ENCODE measurements around the gene CHCHD3.

DNA sequence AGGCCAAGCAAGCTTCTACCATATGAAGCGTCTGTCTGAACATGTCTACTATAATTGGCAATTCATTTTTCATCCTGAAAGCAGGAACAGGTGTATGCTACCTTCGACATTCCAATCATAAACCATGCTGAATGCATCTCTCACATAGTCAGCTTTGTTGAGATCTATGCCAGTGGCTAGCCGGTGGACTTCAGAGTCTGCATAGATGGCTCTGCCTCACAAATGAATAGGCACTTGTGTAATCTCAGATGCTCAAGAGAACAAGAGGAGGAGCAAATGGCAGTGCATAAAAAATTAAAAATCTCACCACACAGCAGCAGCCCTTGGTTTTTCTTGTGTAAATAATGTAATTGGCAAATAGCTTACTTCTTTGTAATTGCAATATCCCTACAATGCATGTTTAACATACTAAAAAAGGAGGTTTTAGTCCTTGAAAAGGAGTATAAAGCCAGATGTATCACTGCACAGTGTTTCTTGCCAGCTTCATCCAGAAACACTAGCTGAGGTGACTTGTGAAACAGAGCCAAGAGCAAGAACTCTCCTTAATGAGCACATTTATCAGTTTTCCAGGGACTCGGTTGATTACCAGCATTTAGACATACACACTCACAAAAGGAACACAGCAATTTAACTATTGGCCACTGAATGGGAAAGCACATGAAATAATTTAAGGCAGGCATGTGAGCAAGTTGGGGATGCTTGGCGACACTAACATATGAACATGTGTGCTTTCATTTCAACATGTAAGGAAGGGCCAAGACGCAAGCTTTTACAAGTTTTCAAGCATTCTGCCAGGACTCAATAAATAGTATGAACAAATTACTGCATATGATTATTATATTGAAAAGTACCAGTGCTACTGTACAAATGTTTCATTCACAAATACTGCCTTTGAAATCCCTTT is 255.7 kb downstream of the CHCHD3 start:
- no peak for TF ChIP-seq SUZ12 (IDR thresholded peaks at IDR 0.05; ENCODE audit: extremely low read depth, insufficient read depth, insufficient read length)
- TF ChIP-seq ZNF274 (IDR thresholded peaks at IDR 0.05; ENCODE audit: low read depth, low read length), result no peak
- no peak for TF ChIP-seq YY1 (IDR thresholded peaks at IDR 0.05; ENCODE audit: insufficient read depth, insufficient read length)

All from NT2/D1 (cell line).